Sigmoid colon (tissue), 7 donors: ENCODE data around the gene MINDY4. TPM values are rescaled to one million over a fixed set of nuclear protein-coding genes. Genes with fewer than 3 reads are reported as not detected.

ENCODE experiments used
- DNase-seq: peaks from one replicate; pipeline ENCODE4 v3.0.0-alpha.2; 2019
- H3K27ac ChIP-seq, 4 donors: fragments of 200-600 bp; sonication (generic); one replicate each; pipeline ENCODE4 v1.5.1; 2016 to 2019; ENCODE audit warnings: mild to moderate bottlenecking in 1 of 4
- H3K27me3 ChIP-seq, 3 donors: fragments of 200-600 bp; sonication (generic); one replicate each; pipeline ENCODE4 v1.5.1; 2019; ENCODE audit warnings: mild to moderate bottlenecking in 1 of 3
- H3K36me3 ChIP-seq, 4 donors: fragments of 200-600 bp; sonication (generic); one replicate each; pipeline ENCODE4 v1.5.1; 2016 to 2019
- H3K4me1 ChIP-seq, 4 donors: fragments of 200-600 bp; sonication (generic); one replicate each; pipeline ENCODE4 v1.5.1; 2017 to 2019
- H3K4me3 ChIP-seq, 4 donors: fragments of 200-600 bp; sonication (generic); one replicate each; pipeline ENCODE4 v1.5.1; 2017 to 2019; ENCODE audit warnings: mild to moderate bottlenecking in 2 of 4, moderate library complexity in 1 of 4
- H3K9me3 ChIP-seq, 4 donors: fragments of 200-600 bp in 3 of 4; sonication (generic) in 3 of 4; one replicate each; pipeline versions ENCODE4 v1.5.1 to v1.6.1; 2013 to 2019
- EP300 ChIP-seq, 4 donors: sonication (generic); formaldehyde crosslinking; IDR thresholded peaks; one replicate each; pipeline ENCODE4 v1.6.1; 2017; ENCODE audit warnings: antibody characterized with exemption in 4 of 4
- POLR2A ChIP-seq, 2 donors: fragments of 450-650 bp; IDR thresholded peaks; one replicate each; pipeline ENCODE4 v1.6.1; 2016; ENCODE audit warnings: antibody characterized with exemption in 2 of 2, mild to moderate bottlenecking in 2 of 2, moderate library complexity in 2 of 2
- POLR2AphosphoS5 ChIP-seq, 4 donors: sonication (generic); formaldehyde crosslinking; IDR thresholded peaks; one replicate each; pipeline ENCODE4 v1.6.1; 2017; ENCODE audit warnings: antibody characterized with exemption in 4 of 4
- WGBS, 2 donors: extraction: QIAGEN DNeasy Blood & Tissue Kit; methylation state at CpG; one replicate each; pipeline ENCODE4 v1.1.7; 2013; 5-methylcytosine and 5-hydroxymethylcytosine counted together
- intact Hi-C: fragments of 100-400 bp; cut with DNase I; formaldehyde crosslinking; loops from one replicate; pipeline ENCODE4 v1.15.1; 2023
- polyA plus RNA-seq, 3 donors: library from polyadenylated mRNA; stranded (reverse); fragments of 200-250 nt; gene quantifications; one replicate each; pipeline ENCODE4 v1.2.3, GENCODE V29; 2013
- total RNA-seq, 4 donors: library from RNA; depleted of rRNA; stranded (reverse); fragments of >200 nt; gene quantifications; one replicate each; pipeline ENCODE4 v1.1.0, GENCODE V29; 2016
- TF ChIP-seq, protein P1 (sequence below), 4 experiments: fragments of 450-650 bp in 3 of 4; fragments of 200-600 bp in 1 of 4; IDR thresholded peaks; one replicate each; pipeline ENCODE4 v1.5.1; 2016 to 2019; ENCODE audit warnings: antibody characterized with exemption in 4 of 4, mild to moderate bottlenecking in 3 of 4, moderate library complexity in 2 of 4
- donor health status: healthy with polysubstance abuse.
- donor health status: Bipolar disorder and iron deficiency.
- donor health status: healthy.

Gene MINDY4
- total and polyA plus RNA-seq, 7 donors: 1.2 to 26.3 (median 9.4) TPM

DNA sequence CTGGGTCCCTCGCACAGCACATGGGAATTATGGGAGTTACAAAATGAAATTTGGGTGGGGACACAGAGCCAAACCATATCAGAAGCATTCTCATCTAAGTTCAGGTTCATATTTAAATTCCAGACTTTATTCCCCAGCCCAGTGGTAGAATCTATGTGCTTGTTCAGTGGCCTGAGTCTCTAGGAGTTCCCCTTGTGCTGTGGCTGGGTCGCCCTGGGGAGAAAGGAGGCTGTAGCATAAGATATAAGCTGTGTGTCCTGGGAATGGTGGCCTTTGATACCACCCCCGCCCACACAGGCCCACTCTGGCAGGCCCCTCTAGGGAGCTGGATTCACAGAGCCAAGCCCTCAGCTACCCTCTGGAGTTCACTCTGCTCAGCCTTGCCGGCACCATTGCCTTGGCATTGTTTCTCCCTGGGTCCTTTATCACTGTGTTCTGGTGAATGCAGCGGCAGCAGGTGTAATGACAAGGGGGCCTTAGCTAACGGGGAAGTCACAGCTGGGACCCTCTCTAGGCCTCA lies 64.2 kb downstream of the MINDY4 start:
- no peak overlapping the region for H3K4me3 ChIP-seq
- TF ChIP-seq EP300 (IDR thresholded peaks at IDR 0.05): no peak
- TF ChIP-seq, protein P1, sequence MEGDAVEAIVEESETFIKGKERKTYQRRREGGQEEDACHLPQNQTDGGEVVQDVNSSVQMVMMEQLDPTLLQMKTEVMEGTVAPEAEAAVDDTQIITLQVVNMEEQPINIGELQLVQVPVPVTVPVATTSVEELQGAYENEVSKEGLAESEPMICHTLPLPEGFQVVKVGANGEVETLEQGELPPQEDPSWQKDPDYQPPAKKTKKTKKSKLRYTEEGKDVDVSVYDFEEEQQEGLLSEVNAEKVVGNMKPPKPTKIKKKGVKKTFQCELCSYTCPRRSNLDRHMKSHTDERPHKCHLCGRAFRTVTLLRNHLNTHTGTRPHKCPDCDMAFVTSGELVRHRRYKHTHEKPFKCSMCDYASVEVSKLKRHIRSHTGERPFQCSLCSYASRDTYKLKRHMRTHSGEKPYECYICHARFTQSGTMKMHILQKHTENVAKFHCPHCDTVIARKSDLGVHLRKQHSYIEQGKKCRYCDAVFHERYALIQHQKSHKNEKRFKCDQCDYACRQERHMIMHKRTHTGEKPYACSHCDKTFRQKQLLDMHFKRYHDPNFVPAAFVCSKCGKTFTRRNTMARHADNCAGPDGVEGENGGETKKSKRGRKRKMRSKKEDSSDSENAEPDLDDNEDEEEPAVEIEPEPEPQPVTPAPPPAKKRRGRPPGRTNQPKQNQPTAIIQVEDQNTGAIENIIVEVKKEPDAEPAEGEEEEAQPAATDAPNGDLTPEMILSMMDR (IDR thresholded peaks at IDR 0.05): no peak
- TF ChIP-seq POLR2A (IDR thresholded peaks at IDR 0.05): no peak
- TF ChIP-seq POLR2AphosphoS5 (IDR thresholded peaks at IDR 0.05): no peak
- H3K9me3 ChIP-seq: peaks cover 0 to 7% (median 0%) of the 10 kb centered on the region in 4 donors
- intact Hi-C loops: no loop called here
- H3K4me1 ChIP-seq: peaks cover 0 to 12% (median 3%) of the 10 kb centered on the region in 4 donors
- WGBS, 2 donors: 94 to 96% methylated on average over 6 of the region's 6 CpGs
- DNase-seq: no peak
- no peak overlapping the region for H3K27ac ChIP-seq
- no peaks in the 10 kb centered on the region for H3K27me3 ChIP-seq
- peaks cover 0 to 6% (median 0%) of the 10 kb centered on the region in 4 donors for H3K36me3 ChIP-seq

DNA sequence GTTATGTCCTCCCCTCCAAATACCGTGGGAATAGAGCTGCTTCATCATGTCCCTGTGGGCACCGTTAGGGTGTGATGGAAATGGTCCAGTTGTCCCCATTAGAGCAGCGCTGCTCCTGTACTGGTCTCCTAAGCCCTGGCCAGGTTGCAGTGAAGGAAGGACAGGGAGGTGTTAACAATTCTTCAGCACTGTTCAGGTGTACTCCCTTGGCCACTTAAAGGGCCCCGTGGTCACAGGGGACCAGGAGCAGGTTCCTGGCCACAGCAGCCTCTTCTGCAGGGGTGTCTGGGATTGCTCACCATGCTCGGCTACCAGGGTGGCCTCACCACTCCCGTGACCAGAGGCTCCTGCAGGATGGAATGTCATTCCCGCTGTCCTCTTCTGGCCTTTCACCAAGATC lies 65.8 kb downstream of the MINDY4 start:
- Histone ChIP-seq H3K4me3 (no peak overlapping the region), H3K36me3 (peaks cover 0 to 6% (median 0%) of the 10 kb centered on the region in 4 donors), H3K4me1 (peaks cover 0 to 12% (median 3%) of the 10 kb centered on the region in 4 donors), H3K27ac (peak overlapping the region in 1 of 4 donors; percentile 20), H3K9me3 (peaks cover 0 to 7% (median 0%) of the 10 kb centered on the region in 4 donors), H3K27me3 (no peaks in the 10 kb centered on the region)
- DNase-seq: no peak
- intact Hi-C loops: no loop called here
- 85 to 87% methylated on average over 7 of the region's 7 CpGs for WGBS, 2 donors
- TF ChIP-seq POLR2A (IDR thresholded peaks at IDR 0.05): no peak
- TF ChIP-seq, protein P1 (IDR thresholded peaks at IDR 0.05): no peak
- peak in 2 of 4 donors; percentile 32 to 40 for TF ChIP-seq POLR2AphosphoS5 (IDR thresholded peaks at IDR 0.05)

DNA sequence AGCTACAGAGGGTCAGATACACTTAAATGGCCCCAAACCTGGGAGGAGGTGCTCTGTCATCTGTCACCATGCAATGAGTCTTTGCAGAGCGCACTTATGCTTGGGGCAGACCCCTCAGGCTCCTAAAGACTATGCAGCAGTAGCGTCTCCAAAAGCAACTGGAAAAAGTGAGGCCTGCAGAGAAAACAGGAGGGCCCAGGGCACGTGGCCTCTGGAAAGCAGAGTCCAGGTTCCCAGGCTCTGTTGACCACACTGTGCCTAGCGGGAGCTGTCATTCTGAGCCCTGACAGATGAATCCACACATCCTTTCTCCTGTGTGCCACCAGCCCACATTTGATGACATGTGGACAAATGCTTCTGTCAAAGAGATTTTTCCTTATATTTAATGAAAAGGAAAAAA lies 66.4 kb downstream of the MINDY4 start:
- no peaks in the 10 kb centered on the region for H3K27me3 ChIP-seq
- no peak for DNase-seq
- H3K27ac ChIP-seq: peak overlapping the region in 2 of 4 donors; percentile 22 to 35
- H3K36me3 ChIP-seq: peaks cover 0 to 6% (median 0%) of the 10 kb centered on the region in 4 donors
- peaks cover 0 to 7% (median 0%) of the 10 kb centered on the region in 4 donors for H3K9me3 ChIP-seq
- intact Hi-C loops: no loop called here
- 93 to 96% methylated on average over 4 of the region's 4 CpGs for WGBS, 2 donors
- TF ChIP-seq POLR2A (IDR thresholded peaks at IDR 0.05) (no peak), EP300 (IDR thresholded peaks at IDR 0.05) (no peak), POLR2AphosphoS5 (IDR thresholded peaks at IDR 0.05) (no peak)
- TF ChIP-seq, protein P1 (IDR thresholded peaks at IDR 0.05): no peak
- H3K4me3 ChIP-seq: no peak overlapping the region
- peaks cover 0 to 14% (median 3%) of the 10 kb centered on the region in 4 donors for H3K4me1 ChIP-seq

DNA sequence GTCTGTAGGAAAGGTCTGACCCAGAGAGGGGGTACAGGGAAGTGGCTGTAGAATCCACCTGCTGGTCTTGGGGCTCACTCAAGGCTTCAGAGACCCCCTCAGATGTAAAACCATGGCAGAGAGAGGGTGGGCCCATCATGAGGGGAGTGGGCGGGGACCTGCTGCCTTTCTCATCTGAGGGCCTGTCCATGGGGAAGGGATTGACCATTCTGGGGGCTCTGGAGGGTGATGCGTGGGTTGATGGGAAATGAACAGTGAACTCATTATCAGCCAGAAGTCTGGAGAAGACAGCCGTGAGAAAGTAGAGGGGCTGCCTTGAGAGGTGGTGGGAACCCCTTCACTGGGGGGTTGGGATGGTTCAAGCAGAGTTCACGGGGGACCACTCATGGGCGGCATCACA lies 66.8 kb downstream of the MINDY4 start:
- Histone ChIP-seq H3K4me1 (peaks cover 0 to 18% (median 7%) of the 10 kb centered on the region in 4 donors), H3K36me3 (peaks cover 0 to 6% (median 0%) of the 10 kb centered on the region in 4 donors), H3K9me3 (peaks cover 0 to 7% (median 0%) of the 10 kb centered on the region in 4 donors), H3K4me3 (no peak overlapping the region), H3K27me3 (no peaks in the 10 kb centered on the region), H3K27ac (peak overlapping the region in 1 of 4 donors; percentile 22)
- 96 to 97% methylated on average over 5 of the region's 5 CpGs for WGBS, 2 donors
- no peak for DNase-seq
- intact Hi-C loops: no loop called here
- TF ChIP-seq EP300 (IDR thresholded peaks at IDR 0.05): no peak
- TF ChIP-seq, protein P1 (IDR thresholded peaks at IDR 0.05): no peak
- no peak for TF ChIP-seq POLR2A (IDR thresholded peaks at IDR 0.05)
- TF ChIP-seq POLR2AphosphoS5 (IDR thresholded peaks at IDR 0.05): no peak
